SK-N-SH (cell line): Measurements from ENCODE around the gene C1orf52. TPM values are rescaled to one million over a fixed set of nuclear protein-coding genes. Genes with fewer than 3 reads are reported as not detected.
A peak's percentile ranks its signal among the peaks of the same experiment; 100 is the strongest.
"Not testable (repeated sequence)": the region's sequence is repeated elsewhere in the genome, so short reads cannot be mapped to it uniquely, and the experiment has no call there.

Experiments used
- CTCF ChIA-PET: fragments of 300-600, 350-600 bp; formaldehyde crosslinking; extraction: SDS; loops from one replicate; lab custom pipeline; 2021; lab: Yijun Ruan, JAX
- POLR2A ChIA-PET: fragments of 350-600 bp; sonication (Branson Sonifier 250); formaldehyde crosslinking; extraction: SDS; loops from one replicate; lab custom pipeline; 2020; ENCODE audit warnings: antibody characterized with exemption, inconsistent platforms; lab: Yijun Ruan, JAX
- DNase-seq: peaks from one replicate; pipeline ENCODE4 v3.0.0; 2012
- H2AFZ ChIP-seq: fragments of 200-600 bp; sonication (generic); 2 replicates; pipeline ENCODE4 v1.8.1; 2016; ENCODE audit warnings: antibody characterized with exemption, mild to moderate bottlenecking, low read depth
- H3F3A ChIP-seq: fragments of 200-600 bp; sonication (generic); replicated peaks from 2 replicates; pipeline ENCODE3; 2016; ENCODE audit warnings: antibody characterized with exemption, mild to moderate bottlenecking; ENCODE audit not compliant: insufficient read depth
- H3K27ac ChIP-seq, 2 experiments: fragments of 200-500 bp in 1 of 2; fragments of 200-600 bp in 1 of 2; sonication (Bioruptor generic) in 1 of 2; sonication (generic), shearing (Covaris generic) in 1 of 2; 2 replicates each; pipeline versions ENCODE4 v1.5.1 to v1.6.1; 2014 to 2016; ENCODE audit warnings: low read depth in 2 of 2, inconsistent platforms in 1 of 2, low read length in 1 of 2, mild to moderate bottlenecking in 1 of 2, mixed read lengths in 1 of 2
- H3K27me3 ChIP-seq: fragments of 200-600 bp; sonication (generic), shearing (Covaris generic); 2 replicates; pipeline ENCODE4 v1.6.1; 2016; ENCODE audit warnings: mixed run types; ENCODE audit not compliant: insufficient read depth
- H3K36me3 ChIP-seq, 2 experiments: fragments of 200-500 bp in 1 of 2; fragments of 200-600 bp in 1 of 2; sonication (Bioruptor generic) in 1 of 2; sonication (generic) in 1 of 2; replicated peaks in 1 of 2; 2 replicates each; pipeline versions ENCODE3 to v1.5.1; 2014 to 2016; ENCODE audit warnings: low read length in 1 of 2, mild to moderate bottlenecking in 1 of 2; ENCODE audit not compliant: insufficient read depth in 2 of 2, control insufficient read depth in 1 of 2
- H3K4me1 ChIP-seq, 2 experiments: fragments of 200-500 bp in 1 of 2; fragments of 200-600 bp in 1 of 2; sonication (Bioruptor generic) in 1 of 2; sonication (generic), shearing (Covaris generic) in 1 of 2; 2 replicates each; pipeline versions ENCODE4 v1.5.1 to v1.6.1; 2014 to 2016; ENCODE audit warnings: low read depth in 1 of 2, low read length in 1 of 2, mixed run types in 1 of 2; ENCODE audit not compliant: insufficient read depth in 2 of 2, control insufficient read depth in 1 of 2
- H3K4me2 ChIP-seq: fragments of 200-600 bp; sonication (generic), shearing (Covaris generic); 2 replicates; pipeline ENCODE4 v1.6.1; 2017; ENCODE audit warnings: mixed run types
- H3K4me3 ChIP-seq, 2 experiments: fragments of 200-500 bp in 1 of 2; fragments of 200-600 bp in 1 of 2; sonication (Bioruptor generic) in 1 of 2; sonication (generic), shearing (Covaris generic) in 1 of 2; 2 replicates each; pipeline versions ENCODE4 v1.5.1 to v1.8.1; 2014 to 2016; ENCODE audit warnings: low read depth in 2 of 2, inconsistent platforms in 1 of 2, low read length in 1 of 2, mild to moderate bottlenecking in 1 of 2, mixed read lengths in 1 of 2, moderate library complexity in 1 of 2
- H3K79me2 ChIP-seq: fragments of 200-600 bp; sonication (generic); 2 replicates; pipeline ENCODE4 v1.8.1; 2017; ENCODE audit warnings: mild to moderate bottlenecking; ENCODE audit not compliant: insufficient read depth
- H3K9ac ChIP-seq: fragments of 200-600 bp; sonication (generic); 2 replicates; pipeline ENCODE4 v1.6.1; 2017; ENCODE audit warnings: mixed run types
- H3K9me2 ChIP-seq: fragments of 200-600 bp; sonication (generic); 2 replicates; pipeline ENCODE4 v1.6.1; 2017; ENCODE audit warnings: mixed run types
- H3K9me3 ChIP-seq: fragments of 200-600 bp; sonication (generic); 2 replicates; pipeline ENCODE4 v1.6.1; 2017; ENCODE audit warnings: mixed run types, mild to moderate bottlenecking, moderate library complexity
- H4K20me1 ChIP-seq: fragments of 200-600 bp; sonication (generic); 2 replicates; pipeline ENCODE4 v1.6.1; 2017; ENCODE audit warnings: mild to moderate bottlenecking, mixed run types; ENCODE audit not compliant: insufficient read depth
- CTCF ChIP-seq: fragments of 200-600 bp; sonication (generic); IDR thresholded peaks from 2 replicates; pipeline ENCODE4 v1.6.1; 2017; ENCODE audit warnings: antibody characterized with exemption, mild to moderate bottlenecking, moderate library complexity
- ELF1 ChIP-seq: IDR thresholded peaks from 2 replicates; pipeline ENCODE4 v1.4.0; 2012
- EP300 ChIP-seq, 2 experiments: IDR thresholded peaks; 2 replicates each; pipeline versions ENCODE4 v1.4.0 to v1.6.1; 2012; ENCODE audit warnings: borderline replicate concordance in 1 of 2, low read depth in 1 of 2, low read length in 1 of 2
- EZH2phosphoT487 ChIP-seq: fragments of 200-600 bp; sonication (generic); IDR thresholded peaks from 2 replicates; pipeline ENCODE4 v1.6.1; 2017; ENCODE audit warnings: low read depth, mixed run types, mild to moderate bottlenecking, antibody characterized with exemption, moderate library complexity, borderline replicate concordance
- FOSL2 ChIP-seq: IDR thresholded peaks from 2 replicates; pipeline ENCODE4 v1.4.0; 2012; ENCODE audit warnings: low read depth, mild to moderate bottlenecking, moderate library complexity, borderline replicate concordance
- FOXJ3 ChIP-seq: sonication (generic); formaldehyde crosslinking; IDR thresholded peaks from 2 replicates; pipeline ENCODE4 v1.5.1; 2020; ENCODE audit warnings: mild to moderate bottlenecking, missing genetic modification reagents
- FOXM1 ChIP-seq: IDR thresholded peaks from 2 replicates; pipeline ENCODE4 v1.4.0; 2012; ENCODE audit warnings: low read depth, mild to moderate bottlenecking
- IRF3 ChIP-seq: fragments of 150-350 bp; IDR thresholded peaks from 2 replicates; pipeline ENCODE4 v1.6.1; 2016; ENCODE audit warnings: mild to moderate bottlenecking, low read depth, low read length
- MXI1 ChIP-seq: IDR thresholded peaks from 2 replicates; pipeline ENCODE4 v1.6.1; 2012; ENCODE audit warnings: mild to moderate bottlenecking, low read depth, low read length, improper control_type of control experiment
- NRF1 ChIP-seq: IDR thresholded peaks from 2 replicates; pipeline ENCODE4 v1.6.1; 2012; ENCODE audit warnings: low read depth, mild to moderate bottlenecking, low read length
- RFX5 ChIP-seq: IDR thresholded peaks from 2 replicates; pipeline ENCODE4 v1.6.1; 2012; ENCODE audit warnings: mild to moderate bottlenecking, improper control_type of control experiment, low read length
- RXRA ChIP-seq: IDR thresholded peaks from 2 replicates; pipeline ENCODE4 v1.4.0; 2012; ENCODE audit warnings: low read depth, mild to moderate bottlenecking, borderline replicate concordance
- TCF12 ChIP-seq: IDR thresholded peaks from 2 replicates; pipeline ENCODE4 v1.4.0; 2012
- WGBS: methylation state at CpG from one replicate; pipeline ENCODE4 v1.1.6; 2017; ENCODE audit warnings: low lambda C conversion rate; 5-methylcytosine and 5-hydroxymethylcytosine counted together
- polyA plus RNA-seq, 3 experiments: library from polyadenylated mRNA; depleted of rRNA; stranded (reverse); fragments of >200 nt; gene quantifications; 2 replicates each; pipeline ENCODE4 v1.2.3, GENCODE V29; 2012

Gene C1orf52
- polyA plus RNA-seq, 1 of the 3 experiments (the other 2 are of a cell fraction), result 23.4 TPM

- Histone ChIP-seq H3K27ac (peak overlapping the region in 1 of 2 experiments; percentile 61; a peak in 1 of 4 replicates), H3K27me3 (no peaks in the 10 kb centered on the region), H3K4me3 (peak overlapping the region; percentile 75 to 99), H2AFZ (peak overlapping the region; percentile 45), H3K9ac (no peak overlapping the region), H4K20me1 (peaks cover 22% of the 10 kb centered on the region), H3K4me1 (peaks cover 8 to 12% of the 10 kb centered on the region in 2 experiments; a peak in 3 of 4 replicates), H3K36me3 (peaks cover 34 to 35% of the 10 kb centered on the region in 2 experiments), H3F3A (peaks cover 34% of the 10 kb centered on the region), H3K9me2 (no peaks in the 10 kb centered on the region), H3K79me2 (peaks cover 43% of the 10 kb centered on the region), H3K4me2 (peak overlapping the region; percentile 96), H3K9me3 (no peaks in the 10 kb centered on the region)
- 77% methylated on average over 6 of the region's 7 CpGs for WGBS
- CTCF ChIA-PET, result interaction anchor here (0.6 to 12.1 kb wide), 32 partner anchors 10 to 727 kb away, joined by 3 to 193 read pairs (median 4); partner anchors contain the start of genes BCL10 and SYDE2
- POLR2A ChIA-PET, result interaction anchor here (1.0 to 2.0 kb wide), 4 partner anchors 11 to 315 kb away, joined by 3 to 20 read pairs (median 6); partner anchors contain the start of gene BCL10
- TF ChIP-seq ELF1 (no peak), FOXM1 (no peak), RXRA (no peak), EP300 (IDR thresholded peaks at IDR 0.05; ENCODE audit: borderline replicate concordance in 1 of 2, low read depth in 1 of 2, low read length in 1 of 2) (no peak), TCF12 (no peak), RFX5 (no peak), MXI1 (no peak), EZH2phosphoT487 (no peak), FOSL2 (no peak), NRF1 (no peak), IRF3 (no peak), FOXJ3 (no peak)
- no peak for DNase-seq
Measured at GRCh38 chr1:85259912-85260274, 431 bp upstream of the C1orf52 start.

GRCh38 chr1:85258536-85259117, 835 bp downstream of the C1orf52 start:
- peaks cover 34 to 46% of the 10 kb centered on the region in 2 experiments for H3K36me3 ChIP-seq

GRCh38 chr1:85249042-85249441, 10.4 kb downstream of the C1orf52 start:
- H3K9me2 ChIP-seq, H3K9me3 ChIP-seq, H3K9ac ChIP-seq, POLR2A ChIA-PET, DNase-seq, H3K27ac ChIP-seq, H3K4me2 ChIP-seq, H2AFZ ChIP-seq, H3K27me3 ChIP-seq, H3K4me3 ChIP-seq, H4K20me1 ChIP-seq, H3K79me2 ChIP-seq: not testable (repeated sequence)
- Histone ChIP-seq H3K4me1 (peaks cover 8 to 17% of the 10 kb centered on the region in 2 experiments; a peak in 3 of 4 replicates), H3K36me3 (peaks cover 27 to 36% of the 10 kb centered on the region in 2 experiments), H3F3A (peaks cover 18% of the 10 kb centered on the region)
- CTCF ChIA-PET, result interaction anchor here (0.7 to 2.5 kb wide), 4 partner anchors 10 to 304 kb away, joined by 3 to 8 read pairs (median 5); partner anchors contain the start of gene C1orf52
- WGBS, result 79% methylated on average over 3 of the region's 3 CpGs

More at GRCh38 chr1:85258536-85259117, 835 bp downstream of the C1orf52 start:
- Histone ChIP-seq H3F3A (peaks cover 23% of the 10 kb centered on the region), H3K27me3 (no peaks in the 10 kb centered on the region), H3K4me2 (peak overlapping the region; percentile 96), H3K4me3 (peak overlapping the region; percentile 75 to 99), H2AFZ (no peak overlapping the region), H4K20me1 (peaks cover 27% of the 10 kb centered on the region), H3K4me1 (peaks cover 4 to 12% of the 10 kb centered on the region in 2 experiments; a peak in 3 of 4 replicates), H3K9ac (peak overlapping the region; percentile 80), H3K9me2 (no peaks in the 10 kb centered on the region), H3K9me3 (no peaks in the 10 kb centered on the region), H3K79me2 (peaks cover 56% of the 10 kb centered on the region), H3K27ac (no peak overlapping the region; a peak in 2 of 4 replicates)
- no peak for DNase-seq
- WGBS, result 16% methylated on average over 13 of the region's 19 CpGs
- ChIA-PET POLR2A (interaction anchor here (0.9 to 2.0 kb wide), 4 partner anchors 17 to 450 kb away, joined by 3 to 20 read pairs (median 7); partner anchors contain the start of genes BCL10 and ZNHIT6), CTCF (interaction anchor here (0.7 to 12.1 kb wide), 23 partner anchors 8 to 434 kb away, joined by 3 to 193 read pairs (median 7); partner anchors contain the start of genes BCL10 and SYDE2)
- TF ChIP-seq CTCF (peak; percentile 18; the same call in 1 of the 2 replicates), EP300 (IDR thresholded peaks at IDR 0.05; ENCODE audit: borderline replicate concordance in 1 of 2, low read depth in 1 of 2, low read length in 1 of 2) (no peak)
